ENCODE measurements around the gene CPZ. TPM values are rescaled to one million over a fixed set of nuclear protein-coding genes. Genes with fewer than 3 reads are reported as not detected.

CPZ gene
- total and polyA plus RNA-seq, 10 of the 15 experiments (the other 5 are each of a cell fraction or from before 2014, with no cell fraction given): not detected

GRCh38 chr4:8641256-8641655 is 48.7 kb downstream of the CPZ start:
- intact Hi-C loops (cut with micrococcal nuclease; ENCODE audit: unreplicated experiment) (no loop called here), in situ Hi-C loops (cut with MboI) (no loop called here)
- SMC1A ChIA-PET (ENCODE audit: uncharacterized antibody, unreplicated experiment): no interaction called here
- 47% methylated on average over 15 of the region's 15 CpGs for WGBS (ENCODE audit: insufficient coverage, insufficient replicate concordance, low lambda C conversion rate, missing lambda C conversion rate)
- no peaks in the 10 kb centered on the region for H3K79me2 ChIP-seq (ENCODE audit: control insufficient read depth, insufficient read depth, low read length)
- no peak for FAIRE-seq
- no peak overlapping the region for H3K4me3 ChIP-seq
- H3K27me3 ChIP-seq (replicated peaks in 1 of 2; ENCODE audit: control insufficient read depth in 2 of 2, insufficient read depth in 2 of 2, low read length in 1 of 2): no peaks in the 10 kb centered on the region; a peak in 2 of 4 replicates
- POLR2A ChIA-PET: no interaction called here
- no peaks in the 10 kb centered on the region for H3K4me1 ChIP-seq (ENCODE audit: control insufficient read depth, insufficient read depth, low read length)
- H3K36me3 ChIP-seq (ENCODE audit: control insufficient read depth in 2 of 2, insufficient read depth in 2 of 2, low read length in 1 of 2): no peaks in the 10 kb centered on the region
- H3K9ac ChIP-seq (ENCODE audit: control insufficient read depth, insufficient read depth, low read length): no peak overlapping the region
- H4K20me1 ChIP-seq (ENCODE audit: control insufficient read depth, insufficient read depth): no peaks in the 10 kb centered on the region
- BruUV-seq (replicated peaks): no TSS peak
- no peaks in the 10 kb centered on the region for H3K9me3 ChIP-seq (replicated peaks; ENCODE audit: control insufficient read depth, insufficient read depth, low read length)
- no peak overlapping the region for H2AFZ ChIP-seq (ENCODE audit: control insufficient read depth, low read depth, low read length)
- no peak for TF ChIP-seq SRF (IDR thresholded peaks at IDR 0.05; ENCODE audit: low read depth in 2 of 2, low read length in 2 of 2)
- no peak for TF ChIP-seq SMC3 (IDR thresholded peaks at IDR 0.05; ENCODE audit: borderline replicate concordance, low read length)
- no peak for TF ChIP-seq EGR1 (IDR thresholded peaks at IDR 0.05; ENCODE audit: borderline replicate concordance in 1 of 2, low read depth in 2 of 2, low read length in 2 of 2)
- no peak for TF ChIP-seq KLF5 (IDR thresholded peaks at IDR 0.05; ENCODE audit: partially characterized antibody)
- TF ChIP-seq IRF4 (IDR thresholded peaks at IDR 0.05; ENCODE audit: low read depth, low read length): no peak
- TF ChIP-seq E4F1 (IDR thresholded peaks at IDR 0.05; ENCODE audit: borderline replicate concordance, partially characterized antibody): no peak
- TF ChIP-seq YBX1 (IDR thresholded peaks at IDR 0.05): no peak
- TF ChIP-seq BCLAF1 (IDR thresholded peaks at IDR 0.05): no peak
- no peak for TF ChIP-seq DPF2 (IDR thresholded peaks at IDR 0.05)
- TF ChIP-seq USF1 (IDR thresholded peaks at IDR 0.05; ENCODE audit: borderline replicate concordance, extremely low read length, insufficient read depth, low read depth, low read length): no peak
- no peak for TF ChIP-seq WRNIP1 (IDR thresholded peaks at IDR 0.05; ENCODE audit: borderline replicate concordance, low read depth, low read length)
- TF ChIP-seq RCOR1 (conservative IDR thresholded peaks at IDR 0.05; ENCODE audit: low read depth, low read length): no peak
- no peak for TF ChIP-seq GABPA (IDR thresholded peaks at IDR 0.05; ENCODE audit: low read depth)
- TF ChIP-seq RELA (IDR thresholded peaks at IDR 0.05; ENCODE audit: borderline replicate concordance, partially characterized antibody): no peak
- no peak for TF ChIP-seq ELK1 (IDR thresholded peaks at IDR 0.05; ENCODE audit: low read depth, low read length)
- CTCF ChIA-PET: no interaction called here
- no peak for ATAC-seq
- RAD21 ChIA-PET (ENCODE audit: unreplicated experiment): no interaction called here
- no peak overlapping the region for H3K27ac ChIP-seq (ENCODE audit: control insufficient read depth, insufficient read depth)
- DNase-seq (ENCODE audit: low read depth, low spot score): no peak
- H3K4me2 ChIP-seq (ENCODE audit: control insufficient read depth, insufficient read depth): no peak overlapping the region

Data from GM12878 (cell line).